Suprapubic skin (tissue), 4 donors: ENCODE results near the gene STARD13.

Experiments used
- EP300 ChIP-seq: sonication (generic); formaldehyde crosslinking; IDR thresholded peaks from one replicate; pipeline ENCODE4 v1.6.1; 2017; ENCODE audit warnings: antibody characterized with exemption
- POLR2A ChIP-seq, 2 donors: fragments of 450-650 bp; IDR thresholded peaks; one replicate each; pipeline ENCODE4 v1.6.1; 2017; ENCODE audit warnings: antibody characterized with exemption in 2 of 2, mild to moderate bottlenecking in 2 of 2, moderate library complexity in 2 of 2
- POLR2AphosphoS5 ChIP-seq, 3 donors: sonication (generic); formaldehyde crosslinking; IDR thresholded peaks; one replicate each; pipeline ENCODE4 v1.6.1; 2017; ENCODE audit warnings: antibody characterized with exemption in 3 of 3
- TF ChIP-seq, protein P1 (sequence below), 2 donors: fragments of 200-600 bp in 1 of 2; fragments of 450-650 bp in 1 of 2; sonication (generic) in 1 of 2; IDR thresholded peaks; one replicate each; pipeline ENCODE4 v1.5.1; 2016 to 2019; ENCODE audit warnings: antibody characterized with exemption in 2 of 2, mild to moderate bottlenecking in 1 of 2, moderate library complexity in 1 of 2

DNA sequence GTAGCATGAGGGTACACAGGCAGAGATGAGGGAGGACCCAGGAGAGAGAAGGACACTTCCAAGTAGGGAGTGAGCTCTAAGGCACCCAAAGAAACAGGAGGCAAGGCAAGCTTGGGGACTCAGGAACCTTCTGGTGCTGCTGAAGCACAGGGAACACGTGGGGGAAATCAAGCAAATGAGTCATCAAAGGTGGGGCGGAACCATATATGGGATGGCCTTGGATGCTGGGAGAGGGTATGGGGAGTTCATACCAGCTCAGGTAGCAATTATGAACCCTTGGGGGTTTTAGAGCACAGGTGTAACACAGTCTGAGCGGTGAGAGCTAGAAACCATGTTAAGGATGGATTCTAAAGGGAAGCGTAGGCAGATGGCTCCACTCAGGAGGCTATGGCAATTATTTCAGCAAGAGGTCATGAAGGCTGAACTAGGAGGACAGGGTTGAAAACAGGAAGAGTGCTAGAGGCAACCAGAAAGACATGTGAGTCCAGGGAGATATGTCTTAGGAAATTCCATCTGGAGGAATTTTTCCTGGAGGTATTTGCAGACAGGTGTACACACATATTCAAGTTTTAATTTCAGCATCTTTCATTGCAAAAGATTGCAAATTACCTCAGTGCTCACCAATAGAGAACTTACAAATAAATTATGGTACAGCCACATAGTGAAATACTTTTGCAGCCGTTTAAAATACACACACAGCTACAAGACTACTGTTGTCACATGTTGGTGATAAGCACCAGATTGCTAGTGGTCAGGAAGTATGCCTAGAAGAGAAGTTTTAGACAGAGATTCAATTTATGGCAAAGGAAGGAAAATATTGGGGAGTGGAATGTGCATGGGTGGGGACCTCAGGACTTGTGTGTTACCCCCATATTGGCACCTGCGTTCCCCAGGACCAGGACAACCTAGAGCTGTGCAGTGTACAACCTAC lies 77.0 kb downstream of the STARD13 start:
- TF ChIP-seq, protein P1, sequence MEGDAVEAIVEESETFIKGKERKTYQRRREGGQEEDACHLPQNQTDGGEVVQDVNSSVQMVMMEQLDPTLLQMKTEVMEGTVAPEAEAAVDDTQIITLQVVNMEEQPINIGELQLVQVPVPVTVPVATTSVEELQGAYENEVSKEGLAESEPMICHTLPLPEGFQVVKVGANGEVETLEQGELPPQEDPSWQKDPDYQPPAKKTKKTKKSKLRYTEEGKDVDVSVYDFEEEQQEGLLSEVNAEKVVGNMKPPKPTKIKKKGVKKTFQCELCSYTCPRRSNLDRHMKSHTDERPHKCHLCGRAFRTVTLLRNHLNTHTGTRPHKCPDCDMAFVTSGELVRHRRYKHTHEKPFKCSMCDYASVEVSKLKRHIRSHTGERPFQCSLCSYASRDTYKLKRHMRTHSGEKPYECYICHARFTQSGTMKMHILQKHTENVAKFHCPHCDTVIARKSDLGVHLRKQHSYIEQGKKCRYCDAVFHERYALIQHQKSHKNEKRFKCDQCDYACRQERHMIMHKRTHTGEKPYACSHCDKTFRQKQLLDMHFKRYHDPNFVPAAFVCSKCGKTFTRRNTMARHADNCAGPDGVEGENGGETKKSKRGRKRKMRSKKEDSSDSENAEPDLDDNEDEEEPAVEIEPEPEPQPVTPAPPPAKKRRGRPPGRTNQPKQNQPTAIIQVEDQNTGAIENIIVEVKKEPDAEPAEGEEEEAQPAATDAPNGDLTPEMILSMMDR (IDR thresholded peaks at IDR 0.05), result no peak
- TF ChIP-seq POLR2A (IDR thresholded peaks at IDR 0.05) (no peak), POLR2AphosphoS5 (IDR thresholded peaks at IDR 0.05) (no peak), EP300 (no peak)
